Subcutaneous abdominal adipose tissue (tissue), 5 donors: Measurements from ENCODE around the gene PLBD2.

Source experiments
- H3K27ac ChIP-seq: one replicate; pipeline ENCODE4 v1.7.0; 2013; ENCODE audit warnings: low read depth, mild to moderate bottlenecking, inconsistent platforms, low read length, moderate library complexity
- H3K27me3 ChIP-seq, 5 donors: one replicate each; pipeline ENCODE4 v1.7.0; 2013; ENCODE audit warnings: low read length in 5 of 5, inconsistent platforms in 1 of 5; ENCODE audit not compliant: control insufficient read depth in 5 of 5, insufficient read depth in 4 of 5
- H3K36me3 ChIP-seq, 5 donors: one replicate each; pipeline ENCODE4 v1.7.0; 2013; ENCODE audit warnings: low read length in 5 of 5; ENCODE audit not compliant: control insufficient read depth in 5 of 5, insufficient read depth in 5 of 5
- H3K4me1 ChIP-seq, 5 donors: one replicate each; pipeline ENCODE4 v1.7.0; 2013; ENCODE audit warnings: low read length in 5 of 5, mild to moderate bottlenecking in 3 of 5, moderate library complexity in 1 of 5; ENCODE audit not compliant: control insufficient read depth in 5 of 5, insufficient read depth in 5 of 5
- H3K4me3 ChIP-seq, 5 donors: one replicate each; pipeline ENCODE4 v1.7.0; 2013; ENCODE audit warnings: low read length in 5 of 5, low read depth in 1 of 5
- H3K9ac ChIP-seq, 5 donors: one replicate each; pipeline ENCODE4 v1.7.0; 2013; ENCODE audit warnings: low read length in 5 of 5, mild to moderate bottlenecking in 4 of 5, moderate library complexity in 3 of 5
- H3K9me3 ChIP-seq, 5 donors: one replicate each; pipeline ENCODE4 v1.7.0; 2013; ENCODE audit warnings: low read length in 5 of 5; ENCODE audit not compliant: control insufficient read depth in 5 of 5
- donor health status: healthy.
- donor health status: healthy.
- donor health status: healthy.
- donor health status: healthy.
- donor health status: healthy.

PLBD2 gene

DNA sequence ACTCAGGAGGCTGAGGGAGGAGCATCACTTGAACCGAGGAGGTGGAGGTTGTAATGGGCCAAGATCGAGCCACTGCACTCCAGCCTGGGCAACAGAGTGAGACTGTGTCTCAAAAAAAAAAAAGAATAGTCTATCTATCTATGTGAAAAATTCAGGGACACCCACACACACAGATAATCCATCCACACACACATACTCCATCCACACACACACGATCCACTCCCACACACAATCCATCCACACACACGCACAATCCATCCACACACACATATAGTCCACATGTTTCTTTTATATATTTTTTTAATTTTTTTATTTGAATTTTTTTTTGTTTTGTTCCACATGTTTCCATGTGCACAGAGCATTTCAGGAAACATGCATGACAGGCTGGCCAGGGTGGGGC lies 42.0 kb downstream of the PLBD2 start:
- H3K36me3 ChIP-seq = no peaks in the 10 kb centered on the region
- peaks cover 0 to 14% (median 5%) of the 10 kb centered on the region in 5 donors for H3K4me1 ChIP-seq
- no peak overlapping the region for H3K4me3 ChIP-seq
- H3K27me3 ChIP-seq = peaks cover 0 to 12% (median 6%) of the 10 kb centered on the region in 5 donors
- peaks cover 0 to 3% (median 0%) of the 10 kb centered on the region in 5 donors for H3K9me3 ChIP-seq
- no peak overlapping the region for H3K9ac ChIP-seq
- H3K27ac ChIP-seq = no peak overlapping the region

- Histone ChIP-seq H3K27me3 (peaks cover 0 to 12% (median 6%) of the 10 kb centered on the region in 5 donors), H3K27ac (no peak overlapping the region), H3K4me3 (peak overlapping the region in 1 of 5 donors; percentile 6), H3K9ac (no peak overlapping the region), H3K9me3 (no peaks in the 10 kb centered on the region), H3K4me1 (peaks cover 0 to 14% (median 5%) of the 10 kb centered on the region in 5 donors), H3K36me3 (no peaks in the 10 kb centered on the region)
These were observed 42.9 kb downstream of the PLBD2 start for GRCh38 chr12:113401066-113402000.

DNA sequence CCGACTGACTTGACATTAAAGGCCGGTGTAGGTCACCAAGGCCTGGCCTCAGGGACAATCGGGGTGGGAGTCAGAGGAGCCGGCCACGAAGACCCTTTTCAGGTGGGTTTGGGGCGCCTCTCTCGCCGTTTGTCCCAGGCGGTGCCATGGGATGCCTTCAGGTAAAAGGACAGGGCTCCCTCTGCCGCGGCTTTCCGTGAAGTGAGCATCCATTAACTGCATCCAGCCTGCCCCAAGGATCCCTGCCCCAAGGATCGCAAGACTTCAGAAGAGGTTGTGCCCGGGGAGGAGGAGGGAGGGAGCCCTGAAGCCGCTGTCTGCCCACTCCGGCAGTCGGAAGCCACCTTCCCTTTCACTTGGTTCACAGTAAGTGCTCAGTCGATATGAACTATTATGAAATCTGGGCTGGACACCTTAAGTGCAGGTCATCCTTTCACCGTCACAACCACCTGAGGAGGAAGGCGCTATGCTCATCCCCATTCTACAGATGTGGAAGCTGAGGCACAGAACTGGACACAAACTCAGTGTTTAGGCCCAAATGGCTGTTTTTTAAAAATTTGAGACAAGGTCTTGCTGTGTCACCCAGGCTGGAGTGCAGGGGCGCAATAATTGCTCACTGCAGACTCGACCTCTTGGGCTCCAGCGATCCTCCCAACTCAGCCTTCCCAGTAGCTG lies 44.3 kb downstream of the PLBD2 start:
- no peak overlapping the region for H3K4me3 ChIP-seq
- H3K27me3 ChIP-seq = peaks cover 0 to 12% (median 6%) of the 10 kb centered on the region in 5 donors
- H3K9me3 ChIP-seq = no peaks in the 10 kb centered on the region
- H3K36me3 ChIP-seq = no peaks in the 10 kb centered on the region
- H3K27ac ChIP-seq = no peak overlapping the region
- peaks cover 0 to 14% (median 5%) of the 10 kb centered on the region in 5 donors for H3K4me1 ChIP-seq
- H3K9ac ChIP-seq = no peak overlapping the region

DNA sequence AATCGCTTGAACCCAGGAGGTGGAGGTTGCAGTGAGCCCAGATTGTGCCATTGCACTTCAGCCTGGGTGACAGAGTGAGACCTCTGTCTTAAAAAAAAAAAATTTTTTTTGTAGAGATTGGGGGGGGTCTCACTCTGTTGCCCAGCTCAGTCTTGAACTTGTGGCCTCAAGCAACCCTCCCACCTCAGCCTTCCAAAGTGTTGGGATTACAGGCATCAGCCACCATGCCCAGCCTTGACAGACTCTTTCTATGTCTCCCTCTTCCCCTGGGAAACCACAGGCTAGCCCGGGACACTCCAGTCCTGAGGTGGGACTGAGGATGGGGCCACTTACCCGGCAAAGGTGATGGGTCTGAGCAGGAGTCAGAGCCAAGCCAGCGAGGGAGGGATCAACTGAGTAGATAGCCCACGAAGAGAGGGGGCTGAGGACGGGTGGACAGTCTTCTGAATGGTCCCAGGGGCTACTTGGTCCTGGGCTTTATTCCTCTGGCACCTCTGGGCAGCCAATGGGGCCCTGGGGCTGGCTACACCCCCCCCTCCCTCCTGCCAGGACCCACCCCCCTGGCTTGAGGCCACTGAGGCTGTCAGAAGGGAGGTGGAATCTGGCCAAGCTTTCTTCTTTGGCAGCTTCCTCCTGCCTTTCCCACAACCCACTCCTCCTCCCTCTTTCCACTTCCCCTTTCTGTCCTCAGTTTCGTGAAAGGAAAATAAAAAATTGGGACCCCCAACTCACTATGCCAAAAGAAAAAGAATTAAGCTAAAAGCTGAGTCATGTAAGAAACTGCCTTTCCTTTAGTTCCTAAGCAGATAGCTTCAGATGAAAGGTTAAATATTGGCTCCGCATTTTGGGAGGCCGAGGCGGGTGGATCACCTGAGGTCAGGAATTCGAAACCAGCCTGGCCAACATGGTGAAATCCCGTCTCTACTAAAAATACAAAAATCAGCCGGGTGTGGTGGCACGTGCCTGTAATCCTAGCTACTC lies 45.3 kb downstream of the PLBD2 start, which contains the start of gene SDS:
TSS of gene SDS (minus strand) at position 453 of the 981 bp plus-strand sequence. CDS start 4,179 bp downstream, outside the sequence.
- Histone ChIP-seq H3K4me3 (peak within 1 kb of the TSS in 4 of 5 donors; percentile 24 to 50 (median 44)), H3K27me3 (peaks cover 0 to 10% (median 6%) of the 10 kb centered on the region in 5 donors), H3K9ac (peak within 1 kb of the TSS in 2 of 5 donors; percentile 6 to 43), H3K27ac (no peak within 1 kb of the TSS), H3K36me3 (no peaks in the 10 kb centered on the region), H3K4me1 (peaks cover 0 to 18% (median 11%) of the 10 kb centered on the region in 5 donors), H3K9me3 (no peaks in the 10 kb centered on the region)

- Histone ChIP-seq H3K36me3 (no peaks in the 10 kb centered on the region), H3K27ac (no peak overlapping the region), H3K27me3 (peaks cover 0 to 5% (median 2%) of the 10 kb centered on the region in 5 donors), H3K4me1 (peaks cover 0 to 18% (median 11%) of the 10 kb centered on the region in 5 donors), H3K9ac (no peak overlapping the region), H3K9me3 (no peaks in the 10 kb centered on the region), H3K4me3 (no peak overlapping the region)
These were observed 47.3 kb downstream of the PLBD2 start for GRCh38 chr12:113405694-113406093.

- H3K4me3 ChIP-seq = no peak overlapping the region
- H3K9ac ChIP-seq = peak overlapping the region in 1 of 5 donors; percentile 37
- H3K4me1 ChIP-seq = peaks cover 0 to 18% (median 11%) of the 10 kb centered on the region in 5 donors
- H3K36me3 ChIP-seq = no peaks in the 10 kb centered on the region
- H3K27ac ChIP-seq = peak overlapping the region; percentile 1
- no peaks in the 10 kb centered on the region for H3K9me3 ChIP-seq
- peaks cover 0 to 5% (median 0%) of the 10 kb centered on the region in 5 donors for H3K27me3 ChIP-seq
These were observed 49.7 kb downstream of the PLBD2 start for GRCh38 chr12:113407931-113408600.

GRCh38 chr12:113408756-113409298 lies 50.4 kb downstream of the PLBD2 start:
- Histone ChIP-seq H3K9ac (no peak overlapping the region), H3K27ac (no peak overlapping the region), H3K27me3 (peaks cover 0 to 5% (median 0%) of the 10 kb centered on the region in 5 donors), H3K9me3 (no peaks in the 10 kb centered on the region), H3K4me3 (no peak overlapping the region), H3K36me3 (no peaks in the 10 kb centered on the region), H3K4me1 (peaks cover 2 to 14% (median 9%) of the 10 kb centered on the region in 5 donors)

DNA sequence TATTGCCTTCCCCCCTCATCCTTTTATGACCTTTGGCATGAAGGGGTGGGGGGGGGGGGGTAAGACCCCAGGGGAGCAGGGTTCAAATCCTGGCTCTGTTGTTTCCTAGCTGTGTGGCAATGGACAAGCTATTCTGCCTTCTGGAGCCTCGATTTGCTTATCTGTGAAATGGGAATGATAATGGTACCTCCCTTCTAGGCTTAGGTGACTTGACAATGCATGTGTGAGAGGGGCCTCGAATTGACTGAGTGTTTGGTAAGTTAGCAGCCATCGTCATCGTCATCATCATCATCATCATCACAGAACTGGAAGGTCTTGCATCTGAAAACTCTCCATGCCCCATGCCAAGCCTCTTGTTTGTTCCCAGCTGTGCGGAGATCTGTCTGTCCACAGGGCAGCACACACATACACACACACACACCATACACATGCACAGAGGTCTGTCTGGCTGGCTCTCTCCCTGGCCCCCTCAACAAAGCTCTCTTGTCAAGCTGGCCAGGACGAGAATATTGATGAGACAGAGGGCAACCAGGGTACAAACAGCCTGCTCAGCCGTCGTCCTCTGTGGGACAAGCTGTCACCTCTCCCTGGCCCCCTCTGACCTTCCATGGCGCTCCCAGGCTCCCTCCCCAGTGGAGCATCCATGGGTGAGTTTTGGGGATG lies 51.2 kb downstream of the PLBD2 start:
- no peak overlapping the region for H3K4me3 ChIP-seq
- H3K27me3 ChIP-seq = peaks cover 0 to 5% (median 0%) of the 10 kb centered on the region in 5 donors
- no peak overlapping the region for H3K9ac ChIP-seq
- no peak overlapping the region for H3K27ac ChIP-seq
- H3K4me1 ChIP-seq = peaks cover 2 to 10% (median 5%) of the 10 kb centered on the region in 5 donors
- no peaks in the 10 kb centered on the region for H3K36me3 ChIP-seq
- H3K9me3 ChIP-seq = no peaks in the 10 kb centered on the region
